Caco-2 (cell line): ENCODE data around the gene PIRT. TPM values are rescaled to one million over a fixed set of nuclear protein-coding genes. Genes with fewer than 3 reads are reported as not detected.

Experiments
- BruUV-seq: library from RNA; stranded (reverse); fragments of 400-500 nt; replicated peaks from 2 replicates; lab custom pipeline; 2021; lab: Mats Ljungman, UMichigan
- CTCF ChIA-PET: fragments of 300-600 bp; sonication (Branson Sonifier 250); formaldehyde crosslinking; loops from one replicate; lab custom pipeline; 2022; ENCODE audit warnings: antibody characterized with exemption; lab: Charles Lee
- POLR2A ChIA-PET: fragments of 300-600 bp; sonication (Branson Sonifier 250); formaldehyde crosslinking; loops from one replicate; lab custom pipeline; 2022; ENCODE audit warnings: antibody characterized with exemption; lab: Charles Lee
- DNase-seq, 2 experiments: peaks; one replicate each; pipeline versions ENCODE4 v3.0.0 to v3.0.0-alpha.2; 2020 to 2022
- H3K27me3 ChIP-seq: replicated peaks from 2 replicates; pipeline ENCODE4 v1.6.0; 2011; ENCODE audit warnings: low read length; ENCODE audit not compliant: control insufficient read depth, insufficient read depth
- H3K36me3 ChIP-seq: 2 replicates; pipeline ENCODE4 v1.5.1; 2011; ENCODE audit warnings: low read length; ENCODE audit not compliant: control insufficient read depth, insufficient read depth
- H3K4me1 ChIP-seq: fragments of 250-450 bp; sonication (Bioruptor Pico); 2 replicates; pipeline ENCODE4 v1.5.1; 2020; ENCODE audit warnings: mild to moderate bottlenecking
- H3K4me3 ChIP-seq: 2 replicates; pipeline ENCODE4 v1.5.1; 2011; ENCODE audit warnings: low read depth, mild to moderate bottlenecking, control low read depth, low read length
- H3K9me3 ChIP-seq: fragments of 250-450 bp; sonication (Bioruptor Pico); 2 replicates; pipeline ENCODE4 v1.5.1; 2020; ENCODE audit warnings: mild to moderate bottlenecking, moderate library complexity
- H3K27ac Mint-ChIP-seq: one replicate; pipeline ENCODE4 v1.8.0; 2022; ENCODE audit warnings: mixed read lengths; ENCODE audit not compliant: unreplicated experiment
- H3K27me3 Mint-ChIP-seq: one replicate; pipeline ENCODE4 v1.8.0; 2022; ENCODE audit warnings: mixed read lengths; ENCODE audit not compliant: insufficient read depth, unreplicated experiment
- H3K36me3 Mint-ChIP-seq: one replicate; pipeline ENCODE4 v1.8.0; 2022; ENCODE audit warnings: mild to moderate bottlenecking, mixed read lengths; ENCODE audit not compliant: insufficient read depth, unreplicated experiment
- H3K4me1 Mint-ChIP-seq: one replicate; pipeline ENCODE4 v1.8.0; 2022; ENCODE audit warnings: low read depth, mixed read lengths; ENCODE audit not compliant: unreplicated experiment
- H3K4me3 Mint-ChIP-seq: one replicate; pipeline ENCODE4 v1.8.0; 2022; ENCODE audit warnings: mild to moderate bottlenecking, moderate library complexity, mixed read lengths; ENCODE audit not compliant: unreplicated experiment
- H3K9me3 Mint-ChIP-seq: one replicate; pipeline ENCODE4 v1.8.0; 2022; ENCODE audit warnings: mixed read lengths; ENCODE audit not compliant: unreplicated experiment
- intact Hi-C: fragments of 100-400 bp; cut with micrococcal nuclease; formaldehyde crosslinking; loops from one replicate; pipeline ENCODE4 v1.10.0; 2022; ENCODE audit not compliant: unreplicated experiment
- total RNA-seq: library from RNA; stranded (reverse); gene quantifications from 2 replicates; pipeline ENCODE4 v1.2.3, GENCODE V29; 2022
- TF ChIP-seq, protein P1 (sequence below), 2 experiments: fragments of 200-600 bp in 1 of 2; IDR thresholded peaks; 1 replicate in 1 of 2; 2 replicates in 1 of 2; pipeline versions ENCODE4 v1.5.1 to v1.8.0; 2011 to 2022; ENCODE audit warnings: antibody characterized with exemption in 1 of 2, control low read depth in 1 of 2, inconsistent platforms in 1 of 2, low read depth in 1 of 2, low read length in 1 of 2, mild to moderate bottlenecking in 1 of 2, moderate library complexity in 1 of 2; ENCODE audit not compliant: insufficient read depth in 1 of 2, severe bottlenecking in 1 of 2, unreplicated experiment in 1 of 2

The PIRT gene
- total RNA-seq, 1 experiment from 2014 or later = not detected

DNA sequence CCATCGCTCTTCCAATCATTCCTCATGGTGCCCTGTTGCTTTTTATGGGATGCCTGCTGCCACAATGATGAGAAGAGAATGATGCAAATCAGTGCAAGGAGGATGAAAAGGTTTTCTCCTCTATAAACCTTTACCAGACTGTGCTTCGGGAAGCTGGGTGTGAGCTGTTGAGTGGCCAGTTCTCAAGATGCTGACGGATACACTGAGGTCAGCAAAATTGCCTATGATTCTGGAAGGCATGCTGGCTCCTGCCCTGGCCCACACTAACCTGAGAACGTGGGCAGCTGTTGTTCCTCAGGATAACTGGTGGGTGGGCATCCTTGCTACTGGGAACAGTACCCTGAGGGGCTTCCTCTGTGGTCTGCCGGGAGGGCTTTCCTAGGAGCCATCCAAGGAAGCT, 795 bp upstream of the PIRT start:
- H3K4me1 ChIP-seq = no peaks in the 10 kb centered on the region
- Mint-ChIP-seq H3K27ac (no peak overlapping the region), H3K27me3 (no peaks in the 10 kb centered on the region), H3K9me3 (no peaks in the 10 kb centered on the region), H3K36me3 (no peaks in the 10 kb centered on the region), H3K4me1 (peaks cover 6% of the 10 kb centered on the region), H3K4me3 (no peak overlapping the region)
- intact Hi-C loops = no loop called here
- H3K27me3 ChIP-seq = no peaks in the 10 kb centered on the region
- H3K36me3 ChIP-seq = no peaks in the 10 kb centered on the region
- TF ChIP-seq, protein P1, sequence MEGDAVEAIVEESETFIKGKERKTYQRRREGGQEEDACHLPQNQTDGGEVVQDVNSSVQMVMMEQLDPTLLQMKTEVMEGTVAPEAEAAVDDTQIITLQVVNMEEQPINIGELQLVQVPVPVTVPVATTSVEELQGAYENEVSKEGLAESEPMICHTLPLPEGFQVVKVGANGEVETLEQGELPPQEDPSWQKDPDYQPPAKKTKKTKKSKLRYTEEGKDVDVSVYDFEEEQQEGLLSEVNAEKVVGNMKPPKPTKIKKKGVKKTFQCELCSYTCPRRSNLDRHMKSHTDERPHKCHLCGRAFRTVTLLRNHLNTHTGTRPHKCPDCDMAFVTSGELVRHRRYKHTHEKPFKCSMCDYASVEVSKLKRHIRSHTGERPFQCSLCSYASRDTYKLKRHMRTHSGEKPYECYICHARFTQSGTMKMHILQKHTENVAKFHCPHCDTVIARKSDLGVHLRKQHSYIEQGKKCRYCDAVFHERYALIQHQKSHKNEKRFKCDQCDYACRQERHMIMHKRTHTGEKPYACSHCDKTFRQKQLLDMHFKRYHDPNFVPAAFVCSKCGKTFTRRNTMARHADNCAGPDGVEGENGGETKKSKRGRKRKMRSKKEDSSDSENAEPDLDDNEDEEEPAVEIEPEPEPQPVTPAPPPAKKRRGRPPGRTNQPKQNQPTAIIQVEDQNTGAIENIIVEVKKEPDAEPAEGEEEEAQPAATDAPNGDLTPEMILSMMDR (IDR thresholded peaks at IDR 0.05; ENCODE audit: insufficient read depth in 1 of 2, low read depth in 1 of 2, low read length in 1 of 2, severe bottlenecking in 1 of 2, unreplicated experiment in 1 of 2) = no peak
- H3K4me3 ChIP-seq = no peak overlapping the region
- POLR2A ChIA-PET = no interaction called here
- no peaks in the 10 kb centered on the region for H3K9me3 ChIP-seq
- no TSS peak for BruUV-seq
- CTCF ChIA-PET = interaction anchor here (0.6 kb wide), 1 partner anchor 722 kb away, joined by 3 read pairs; no protein-coding TSS in a partner anchor
- no peak for DNase-seq

DNA sequence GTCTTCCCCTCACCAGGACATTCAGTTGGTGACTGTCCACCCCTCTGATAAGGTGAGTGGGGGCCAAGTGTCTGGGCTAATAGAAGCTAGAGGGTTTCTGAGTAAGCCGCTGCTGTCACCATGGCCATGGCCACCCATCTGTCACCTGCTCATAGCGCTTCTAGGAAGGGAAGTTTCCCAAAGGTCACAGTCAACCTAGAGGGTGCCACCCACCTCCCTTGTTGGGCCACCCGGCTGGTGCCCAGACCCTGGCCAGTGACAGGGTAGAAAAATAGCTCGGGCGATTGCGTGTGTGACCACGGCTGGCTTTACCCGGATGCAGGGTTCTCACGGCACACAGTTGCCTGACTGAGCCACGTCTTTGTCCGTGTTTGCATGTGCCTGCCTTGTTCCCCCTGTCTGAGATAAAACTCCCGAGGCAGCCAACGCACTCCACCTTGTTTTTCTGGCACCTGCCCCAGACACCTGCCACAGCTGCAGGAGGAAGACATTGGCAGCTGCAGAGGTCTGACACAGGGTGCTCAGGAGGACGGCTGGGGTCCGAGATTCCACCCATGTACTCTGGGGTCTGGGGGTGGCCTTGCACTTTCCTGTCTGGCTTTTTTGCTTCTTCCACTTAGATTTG, 809 bp downstream of the PIRT start:
- BruUV-seq = no TSS peak
- DNase-seq = no peak
- no peaks in the 10 kb centered on the region for H3K4me1 ChIP-seq
- ChIA-PET POLR2A (no interaction called here), CTCF (no interaction called here)
- Mint-ChIP-seq H3K27me3 (no peaks in the 10 kb centered on the region), H3K9me3 (no peaks in the 10 kb centered on the region), H3K36me3 (no peaks in the 10 kb centered on the region), H3K4me3 (no peak overlapping the region), H3K27ac (no peak overlapping the region), H3K4me1 (no peaks in the 10 kb centered on the region)
- no peaks in the 10 kb centered on the region for H3K36me3 ChIP-seq
- H3K27me3 ChIP-seq = no peaks in the 10 kb centered on the region
- no peaks in the 10 kb centered on the region for H3K9me3 ChIP-seq
- intact Hi-C loops = no loop called here
- H3K4me3 ChIP-seq = no peak overlapping the region
- TF ChIP-seq, protein P1 (IDR thresholded peaks at IDR 0.05; ENCODE audit: insufficient read depth in 1 of 2, low read depth in 1 of 2, low read length in 1 of 2, severe bottlenecking in 1 of 2, unreplicated experiment in 1 of 2) = no peak

DNA sequence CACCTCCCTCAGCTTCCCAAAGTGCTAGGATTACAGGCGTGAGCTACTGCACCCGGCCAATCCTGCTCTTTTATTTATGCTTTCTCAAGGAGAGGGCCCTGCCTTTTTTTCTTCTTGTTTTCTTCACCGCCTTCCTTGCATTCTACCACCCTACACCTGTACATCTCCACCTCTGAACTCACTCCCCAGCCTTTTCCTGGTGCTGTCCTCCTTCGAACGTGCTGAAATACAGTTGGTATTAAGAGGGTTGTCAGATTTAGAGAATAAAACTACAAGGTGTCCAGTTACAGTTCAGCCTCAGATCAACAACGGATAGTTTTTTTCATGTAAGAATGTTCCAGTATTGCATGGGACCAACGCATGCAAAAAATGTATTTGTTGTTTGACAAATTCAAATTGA, 1.7 kb downstream of the PIRT start:
- Mint-ChIP-seq H3K4me3 (no peak overlapping the region), H3K27ac (no peak overlapping the region), H3K4me1 (no peaks in the 10 kb centered on the region), H3K27me3 (no peaks in the 10 kb centered on the region), H3K36me3 (no peaks in the 10 kb centered on the region), H3K9me3 (no peaks in the 10 kb centered on the region)
- intact Hi-C loops = no loop called here
- Histone ChIP-seq H3K4me1 (no peaks in the 10 kb centered on the region), H3K4me3 (no peak overlapping the region), H3K27me3 (no peaks in the 10 kb centered on the region), H3K36me3 (no peaks in the 10 kb centered on the region), H3K9me3 (no peaks in the 10 kb centered on the region)
- no peak for DNase-seq
- POLR2A ChIA-PET = no interaction called here
- no TSS peak for BruUV-seq
- TF ChIP-seq, protein P1 (IDR thresholded peaks at IDR 0.05; ENCODE audit: insufficient read depth in 1 of 2, low read depth in 1 of 2, low read length in 1 of 2, severe bottlenecking in 1 of 2, unreplicated experiment in 1 of 2) = no peak
- CTCF ChIA-PET = no interaction called here
